Embryonic facial prominence (tissue), 1 donor: Measurements from ENCODE around the gene RMI2.

Experiments
- DNase-seq: peaks from one replicate; pipeline ENCODE4 v3.0.0-alpha.2; 2016; ENCODE audit errors: extremely low spot score

The RMI2 gene

GRCh38 chr16:11398851-11399250 lies 53.6 kb downstream of the RMI2 start:
- DNase-seq: no peak

GRCh38 chr16:11399261-11399831 lies 54.1 kb downstream of the RMI2 start:
- no peak for DNase-seq

- DNase-seq: no peak
These were observed 54.8 kb downstream of the RMI2 start for GRCh38 chr16:11400076-11400475.
